GM23338 (cell line): ENCODE results near the gene PRR33. TPM values are rescaled to one million over a fixed set of nuclear protein-coding genes. Genes with fewer than 3 reads are reported as not detected.

Experiments
- ATAC-seq: fragments of 200-7000 bp; cut with Tn5 transposase; 3 replicates; pipeline ENCODE4 v1.9.1; 2020
- DNase-seq: peaks from one replicate; pipeline ENCODE4 v3.0.0-alpha.2; 2015; ENCODE audit warnings: low spot score
- H2AFZ ChIP-seq: fragments of 200-600 bp; sonication (generic); 2 replicates; pipeline ENCODE4 v1.8.0; 2016; ENCODE audit warnings: antibody characterized with exemption, mild to moderate bottlenecking, moderate library complexity
- H3F3A ChIP-seq: fragments of 200-600 bp; sonication (generic); replicated peaks from 2 replicates; pipeline ENCODE4 v1.8.0; 2017; ENCODE audit warnings: antibody characterized with exemption, mixed run types, low read depth
- H3K27ac ChIP-seq: fragments of 200-600 bp; sonication (generic); 2 replicates; pipeline ENCODE4 v1.6.1; 2016; ENCODE audit warnings: low read depth
- H3K27me3 ChIP-seq: fragments of 200-600 bp; sonication (generic); 2 replicates; pipeline ENCODE4 v1.8.0; 2016; ENCODE audit warnings: mild to moderate bottlenecking, mixed run types, moderate library complexity; ENCODE audit not compliant: insufficient read depth
- H3K36me3 ChIP-seq: fragments of 200-600 bp; sonication (generic); 2 replicates; pipeline ENCODE4 v1.8.0; 2016; ENCODE audit warnings: mild to moderate bottlenecking; ENCODE audit not compliant: insufficient read depth
- H3K4me1 ChIP-seq: fragments of 200-600 bp; sonication (generic); 2 replicates; pipeline ENCODE4 v1.8.0; 2016; ENCODE audit warnings: mild to moderate bottlenecking, moderate library complexity; ENCODE audit not compliant: insufficient read depth
- H3K4me2 ChIP-seq: fragments of 200-600 bp; sonication (generic); 2 replicates; pipeline ENCODE4 v1.7.1; 2017; ENCODE audit warnings: mixed run types
- H3K4me3 ChIP-seq: fragments of 200-600 bp; sonication (generic); 2 replicates; pipeline ENCODE4 v1.6.1; 2016; ENCODE audit warnings: mixed run types
- H3K79me2 ChIP-seq: fragments of 200-600 bp; sonication (generic); replicated peaks from 2 replicates; pipeline ENCODE4 v1.8.0; 2017; ENCODE audit warnings: mild to moderate bottlenecking; ENCODE audit not compliant: insufficient read depth
- H3K9me2 ChIP-seq: fragments of 200-600 bp; sonication (generic); 2 replicates; pipeline ENCODE4 v1.8.0; 2017; ENCODE audit not compliant: insufficient read depth
- H4K20me1 ChIP-seq: fragments of 200-600 bp; sonication (generic); replicated peaks from 2 replicates; pipeline ENCODE4 v1.8.0; 2017; ENCODE audit warnings: mild to moderate bottlenecking; ENCODE audit not compliant: insufficient read depth
- H3K27ac Mint-ChIP-seq: 2 replicates; pipeline ENCODE4 v1.8.0; 2020; ENCODE audit warnings: inconsistent platforms, mild to moderate bottlenecking, moderate library complexity, mixed read lengths
- H3K27me3 Mint-ChIP-seq: 3 replicates; pipeline ENCODE4 v1.8.0; 2022; ENCODE audit warnings: low read depth, mild to moderate bottlenecking, moderate library complexity, mixed read lengths, inconsistent platforms; ENCODE audit not compliant: insufficient read depth, poor library complexity
- H3K36me3 Mint-ChIP-seq: 3 replicates; pipeline ENCODE4 v1.8.0; 2021; ENCODE audit warnings: low read depth, mild to moderate bottlenecking, inconsistent platforms, moderate library complexity, mixed read lengths
- H3K4me1 Mint-ChIP-seq: 3 replicates; pipeline ENCODE4 v1.8.0; 2020; ENCODE audit warnings: mild to moderate bottlenecking, inconsistent platforms, mixed read lengths
- H3K4me3 Mint-ChIP-seq: 3 replicates; pipeline ENCODE4 v1.8.0; 2021; ENCODE audit warnings: moderate library complexity, mild to moderate bottlenecking, inconsistent platforms, mixed read lengths
- H3K9me3 Mint-ChIP-seq: 3 replicates; pipeline ENCODE4 v1.8.0; 2020; ENCODE audit warnings: moderate library complexity, mild to moderate bottlenecking, inconsistent platforms, mixed read lengths
- CREB1 ChIP-seq: fragments of 250-450 bp; sonication (Bioruptor Pico); IDR thresholded peaks from 2 replicates; pipeline ENCODE4 v1.5.0; 2020; ENCODE audit warnings: low read depth, mild to moderate bottlenecking, moderate library complexity
- ETS1 ChIP-seq: IDR thresholded peaks from 2 replicates; pipeline ENCODE4 v1.6.1; 2016; ENCODE audit warnings: antibody characterized with exemption
- EZH2 ChIP-seq: fragments of 200-600 bp; sonication (generic); IDR thresholded peaks from one replicate; pipeline ENCODE4 v1.8.0; 2017; ENCODE audit warnings: antibody characterized with exemption, mild to moderate bottlenecking, low read depth; ENCODE audit not compliant: unreplicated experiment
- EZH2phosphoT487 ChIP-seq: fragments of 200-600 bp; sonication (generic); IDR thresholded peaks from one replicate; pipeline ENCODE4 v1.8.1; 2018; ENCODE audit warnings: antibody characterized with exemption; ENCODE audit not compliant: unreplicated experiment
- JUNB ChIP-seq: IDR thresholded peaks from one replicate; pipeline ENCODE4 v1.6.1; 2016; ENCODE audit warnings: antibody characterized with exemption; ENCODE audit not compliant: unreplicated experiment
- NANOG ChIP-seq: IDR thresholded peaks from 2 replicates; pipeline ENCODE4 v1.6.1; 2016; ENCODE audit warnings: antibody characterized with exemption, borderline replicate concordance
- POLR2AphosphoS5 ChIP-seq: IDR thresholded peaks from 2 replicates; pipeline ENCODE4 v1.6.1; 2016; ENCODE audit warnings: antibody characterized with exemption, low read depth
- REST ChIP-seq: IDR thresholded peaks from one replicate; pipeline ENCODE4 v1.6.1; 2018; ENCODE audit warnings: antibody characterized with exemption; ENCODE audit not compliant: unreplicated experiment
- STAT1 ChIP-seq: IDR thresholded peaks from one replicate; pipeline ENCODE4 v1.6.1; 2016; ENCODE audit warnings: antibody characterized with exemption; ENCODE audit not compliant: unreplicated experiment
- ZNF114 ChIP-seq: fragments of 250-450 bp; sonication (Bioruptor Pico); IDR thresholded peaks from 2 replicates; pipeline ENCODE4 v1.5.0; 2020; ENCODE audit warnings: mild to moderate bottlenecking, moderate library complexity
- ZNF331 ChIP-seq: fragments of 250-450 bp; sonication (Bioruptor Pico); IDR thresholded peaks from 2 replicates; pipeline ENCODE4 v1.5.0; 2020; ENCODE audit warnings: low read depth, mild to moderate bottlenecking, moderate library complexity
- ZNF462 ChIP-seq: fragments of 250-450 bp; sonication (Bioruptor Pico); IDR thresholded peaks from 2 replicates; pipeline ENCODE4 v1.5.0; 2020; ENCODE audit warnings: mild to moderate bottlenecking, moderate library complexity
- polyA plus RNA-seq: library from polyadenylated mRNA; unstranded; fragments of >200 nt; fragmentation: Nextera tagmentation; extraction: Ambion mirVana; gene quantifications from 2 replicates; pipeline ENCODE4 v1.2.1, GENCODE V29; 2016
- total RNA-seq: library from RNA; depleted of rRNA; stranded (reverse); fragments of >200 nt; shearing (Covaris generic); gene quantifications from 2 replicates; pipeline ENCODE4 v1.2.3, GENCODE V29; 2014
- TF ChIP-seq, protein P1 (sequence below), 2 experiments: fragments of 200-600 bp in 1 of 2; sonication (generic) in 1 of 2; conservative IDR thresholded peaks; 2 replicates each; pipeline versions ENCODE4 v1.5.1 to v1.6.1; 2016 to 2017; ENCODE audit warnings: antibody characterized with exemption in 2 of 2, low read depth in 2 of 2, mild to moderate bottlenecking in 2 of 2, moderate library complexity in 1 of 2

PRR33 gene
- total and polyA plus RNA-seq, 2 experiments from 2014 or later: not detected

- DNase-seq (no peak), ATAC-seq (no peak)
- H3F3A ChIP-seq: no peaks in the 10 kb centered on the region
- no peak overlapping the region for H2AFZ ChIP-seq
- no peak overlapping the region for H3K4me3 Mint-ChIP-seq
- H3K9me2 ChIP-seq: no peaks in the 10 kb centered on the region
- H3K27ac ChIP-seq: no peak overlapping the region
- no peaks in the 10 kb centered on the region for H3K9me3 Mint-ChIP-seq
- H3K27me3 Mint-ChIP-seq: peaks cover 5% of the 10 kb centered on the region
- no peak for TF ChIP-seq CREB1 (CRISPR knock-in tag)
- no peak for TF ChIP-seq REST
- no peak for TF ChIP-seq ZNF114 (CRISPR knock-in tag)
- no peak for TF ChIP-seq POLR2AphosphoS5
- no peak for TF ChIP-seq STAT1
- TF ChIP-seq EZH2: no peak
- TF ChIP-seq ZNF331 (CRISPR knock-in tag): no peak
- TF ChIP-seq ZNF462: no peak
- no peak for TF ChIP-seq EZH2phosphoT487
- TF ChIP-seq, protein P1, sequence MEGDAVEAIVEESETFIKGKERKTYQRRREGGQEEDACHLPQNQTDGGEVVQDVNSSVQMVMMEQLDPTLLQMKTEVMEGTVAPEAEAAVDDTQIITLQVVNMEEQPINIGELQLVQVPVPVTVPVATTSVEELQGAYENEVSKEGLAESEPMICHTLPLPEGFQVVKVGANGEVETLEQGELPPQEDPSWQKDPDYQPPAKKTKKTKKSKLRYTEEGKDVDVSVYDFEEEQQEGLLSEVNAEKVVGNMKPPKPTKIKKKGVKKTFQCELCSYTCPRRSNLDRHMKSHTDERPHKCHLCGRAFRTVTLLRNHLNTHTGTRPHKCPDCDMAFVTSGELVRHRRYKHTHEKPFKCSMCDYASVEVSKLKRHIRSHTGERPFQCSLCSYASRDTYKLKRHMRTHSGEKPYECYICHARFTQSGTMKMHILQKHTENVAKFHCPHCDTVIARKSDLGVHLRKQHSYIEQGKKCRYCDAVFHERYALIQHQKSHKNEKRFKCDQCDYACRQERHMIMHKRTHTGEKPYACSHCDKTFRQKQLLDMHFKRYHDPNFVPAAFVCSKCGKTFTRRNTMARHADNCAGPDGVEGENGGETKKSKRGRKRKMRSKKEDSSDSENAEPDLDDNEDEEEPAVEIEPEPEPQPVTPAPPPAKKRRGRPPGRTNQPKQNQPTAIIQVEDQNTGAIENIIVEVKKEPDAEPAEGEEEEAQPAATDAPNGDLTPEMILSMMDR (conservative IDR thresholded peaks at IDR 0.05; ENCODE audit: low read depth in 2 of 2): no peak
- TF ChIP-seq ETS1: no peak
- TF ChIP-seq JUNB: no peak
- no peak for TF ChIP-seq NANOG
- H3K79me2 ChIP-seq: no peaks in the 10 kb centered on the region
- H3K27me3 ChIP-seq: no peaks in the 10 kb centered on the region
- H3K4me1 Mint-ChIP-seq: no peaks in the 10 kb centered on the region
- no peaks in the 10 kb centered on the region for H3K4me1 ChIP-seq
- H3K4me3 ChIP-seq: no peak overlapping the region
- no peaks in the 10 kb centered on the region for H3K36me3 Mint-ChIP-seq
- H4K20me1 ChIP-seq: no peaks in the 10 kb centered on the region
- H3K4me2 ChIP-seq: no peak overlapping the region
- H3K36me3 ChIP-seq: no peaks in the 10 kb centered on the region
- H3K27ac Mint-ChIP-seq: no peak overlapping the region
Observed at GRCh38 chr11:1864231-1864630, 27.5 kb downstream of the PRR33 start.
